ENCODE data around the gene LAMA5.
A peak's percentile ranks its signal among the peaks of the same experiment; 100 is the strongest.

Gene LAMA5

GRCh38 chr20:62357187-62357667, 9.9 kb downstream of the LAMA5 start:
- DNase-seq (ENCODE audit: low read depth), result peak; percentile 59

- no peak for DNase-seq (ENCODE audit: low read depth)
Observed at GRCh38 chr20:62356589-62357186, 10.4 kb downstream of the LAMA5 start.

DNA sequence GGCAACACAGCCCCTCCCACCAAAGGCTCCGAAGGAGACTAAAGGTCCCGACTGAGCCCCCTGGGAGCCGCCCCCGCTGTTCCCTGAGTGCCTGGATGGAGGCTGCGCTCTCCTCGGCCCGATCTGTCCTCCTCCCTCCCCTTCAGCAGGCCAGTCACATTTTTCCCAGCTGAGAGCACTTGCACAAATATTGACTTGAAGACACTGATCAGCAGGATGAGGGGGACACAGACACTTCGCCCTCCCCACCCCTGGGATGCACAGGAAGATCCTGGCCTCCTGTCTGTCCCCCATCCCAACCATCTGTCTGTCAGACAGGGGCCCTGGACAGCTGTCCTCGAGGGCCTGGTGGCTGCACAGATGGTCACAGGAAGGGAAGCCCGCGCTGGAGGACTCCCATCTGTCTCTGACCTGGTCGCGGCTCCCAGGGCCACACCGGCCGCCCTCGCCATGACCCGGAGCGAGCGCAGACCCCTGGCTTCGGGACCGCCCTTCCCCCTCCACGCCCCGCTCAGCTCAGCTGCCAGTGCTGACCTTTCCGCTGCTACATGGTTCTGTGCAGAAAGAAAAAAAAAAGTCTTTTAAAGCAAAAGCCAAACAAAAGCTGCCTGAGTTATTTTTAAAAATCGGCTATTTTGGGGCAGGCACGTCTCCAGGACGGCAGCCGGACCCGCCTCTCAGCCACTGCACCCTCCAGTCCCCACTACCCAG, 11.1 kb downstream of the LAMA5 start:
- DNase-seq (ENCODE audit: low read depth), result no peak

DNA sequence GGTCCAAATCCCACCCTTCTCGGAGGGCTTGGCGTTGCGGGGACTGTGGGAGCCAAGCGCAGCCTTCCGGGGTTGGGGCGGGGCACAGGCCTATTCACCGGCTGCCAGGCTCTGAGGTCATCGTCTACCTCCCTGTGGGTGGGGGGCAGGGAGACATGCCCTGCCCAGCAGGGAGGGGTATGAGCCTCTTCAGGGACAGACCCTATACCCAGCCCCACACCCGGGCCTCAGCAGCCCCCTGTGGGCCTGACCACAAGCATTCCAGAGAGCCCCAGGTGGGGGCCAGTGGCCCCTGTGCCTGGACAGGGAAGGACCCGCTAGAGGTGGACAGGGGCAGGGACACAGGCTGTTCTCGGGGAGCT, 11.6 kb downstream of the LAMA5 start:
- DNase-seq (ENCODE audit: low read depth), result peak; percentile 29

GRCh38 chr20:62354811-62355341, 12.2 kb downstream of the LAMA5 start:
- no peak for DNase-seq (ENCODE audit: low read depth)

DNA sequence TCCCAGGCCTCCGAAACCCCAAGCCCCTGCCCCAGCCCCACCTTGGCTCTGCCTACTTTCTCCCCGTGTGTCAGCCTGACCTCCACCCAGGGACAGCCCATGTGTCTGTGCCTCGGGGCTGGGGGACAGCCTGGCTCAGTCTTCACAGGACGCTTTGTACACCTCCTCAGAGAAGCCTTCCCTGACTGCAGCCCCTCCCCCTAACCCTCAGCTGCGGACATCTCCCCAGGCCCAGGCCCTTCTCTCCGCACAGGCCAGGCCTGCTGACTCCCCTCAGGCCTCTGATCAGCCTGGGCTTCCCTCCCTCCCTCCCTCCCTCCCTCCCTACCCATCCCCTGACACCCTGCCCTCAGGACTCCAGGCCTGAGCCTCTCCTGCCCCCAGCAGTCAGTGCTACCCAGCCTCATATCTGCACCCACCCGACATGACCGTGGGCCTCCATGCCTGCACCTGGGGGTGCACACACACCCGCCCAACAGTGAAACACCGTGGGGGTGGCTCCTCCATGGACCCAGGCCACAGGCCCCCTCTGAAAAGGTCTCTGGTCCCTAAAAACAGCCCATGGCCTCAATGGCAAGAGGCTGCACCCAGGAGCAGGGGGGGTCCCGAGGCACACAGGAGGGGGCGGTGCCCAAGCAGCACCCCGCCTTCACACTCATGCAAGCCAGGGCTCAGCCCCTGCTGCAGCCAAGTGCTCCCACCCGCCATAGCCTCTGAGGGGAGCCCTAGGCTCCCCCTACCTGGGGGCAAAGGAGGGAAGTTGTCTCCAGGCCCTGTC, 12.9 kb downstream of the LAMA5 start:
- no peak for DNase-seq (ENCODE audit: low read depth)

DNA sequence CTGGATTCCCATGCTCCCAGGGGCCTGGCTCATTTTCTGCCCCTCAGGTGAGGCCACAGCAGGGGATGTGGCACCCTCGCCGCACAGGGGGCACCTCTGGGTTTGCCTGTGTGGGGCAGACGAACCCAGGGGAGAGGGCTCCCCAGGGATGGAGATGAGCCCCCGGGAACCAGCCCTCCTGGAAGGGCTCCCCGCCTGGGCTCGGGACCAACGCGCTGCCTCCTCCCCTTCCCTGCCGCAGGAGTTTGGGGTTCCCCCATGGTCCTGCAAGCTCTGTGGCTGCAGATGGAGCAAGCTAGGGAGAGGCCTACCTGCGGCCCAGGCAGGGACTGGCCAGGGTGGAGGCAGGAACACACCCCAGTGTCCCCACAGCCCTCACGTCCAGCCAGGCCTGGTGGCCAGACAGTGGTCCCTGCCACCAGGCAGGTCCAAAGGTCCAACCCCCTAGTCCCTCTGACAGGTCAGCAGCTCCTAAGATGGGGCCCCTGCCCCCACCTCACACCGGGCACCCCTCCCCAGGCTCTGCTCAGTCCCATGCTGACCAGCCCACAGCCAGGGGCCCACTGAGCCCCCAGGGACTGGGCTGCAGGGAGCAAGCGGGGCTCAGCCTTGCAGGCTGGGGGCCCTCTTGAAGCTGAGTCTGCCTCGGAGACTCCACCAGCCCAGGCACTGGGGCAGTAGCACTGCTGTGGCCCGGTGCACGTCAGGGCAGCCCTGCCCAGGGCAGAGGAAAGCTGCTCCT, 13.7 kb downstream of the LAMA5 start:
- no peak for DNase-seq (ENCODE audit: low read depth)

DNA sequence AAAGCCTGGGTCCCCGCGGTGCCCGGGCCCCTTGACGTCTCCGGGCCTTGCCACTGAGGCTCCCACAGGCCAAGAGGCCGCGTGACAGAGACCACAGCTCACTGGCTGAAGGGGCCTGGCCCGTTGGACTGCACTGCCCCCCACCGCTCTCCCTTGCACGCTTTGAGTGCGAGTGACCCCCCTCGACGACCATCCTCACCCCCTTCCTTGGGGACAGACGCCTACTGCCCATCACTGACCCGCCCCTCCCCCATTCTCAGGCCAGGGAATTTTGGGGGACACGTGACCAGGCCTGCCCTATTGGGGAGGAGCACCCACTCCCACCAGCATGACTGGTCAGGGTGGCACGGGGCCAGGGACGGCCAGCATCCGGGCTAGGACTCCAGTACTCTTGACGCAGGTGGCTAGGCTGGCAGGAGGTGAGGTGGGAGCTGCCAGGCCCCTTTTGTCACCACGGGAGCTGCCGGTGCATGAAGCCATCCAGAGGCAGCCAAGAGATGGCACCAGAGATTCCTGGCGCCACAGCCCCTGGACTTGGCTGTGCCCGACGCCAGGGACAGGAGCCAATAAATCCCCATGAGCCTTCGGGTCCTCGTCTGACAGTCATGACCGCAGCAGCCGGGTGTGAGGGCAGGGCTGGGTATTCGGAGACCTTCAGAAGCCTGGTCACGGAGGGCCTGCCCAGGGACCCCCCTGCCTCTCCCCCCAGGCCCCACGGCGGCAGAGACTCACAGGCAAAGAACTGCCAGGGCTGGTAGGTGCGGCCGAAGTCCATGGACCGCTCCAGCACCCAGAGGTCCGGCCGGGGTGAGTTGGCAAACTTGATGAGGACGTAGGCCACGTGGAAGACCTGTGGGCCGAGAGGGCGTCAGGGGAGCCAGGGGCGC, 14.5 kb downstream of the LAMA5 start:
- DNase-seq (ENCODE audit: low read depth), result no peak

GRCh38 chr20:62351469-62352401, 15.4 kb downstream of the LAMA5 start:
- DNase-seq (ENCODE audit: low read depth), result no peak

DNA sequence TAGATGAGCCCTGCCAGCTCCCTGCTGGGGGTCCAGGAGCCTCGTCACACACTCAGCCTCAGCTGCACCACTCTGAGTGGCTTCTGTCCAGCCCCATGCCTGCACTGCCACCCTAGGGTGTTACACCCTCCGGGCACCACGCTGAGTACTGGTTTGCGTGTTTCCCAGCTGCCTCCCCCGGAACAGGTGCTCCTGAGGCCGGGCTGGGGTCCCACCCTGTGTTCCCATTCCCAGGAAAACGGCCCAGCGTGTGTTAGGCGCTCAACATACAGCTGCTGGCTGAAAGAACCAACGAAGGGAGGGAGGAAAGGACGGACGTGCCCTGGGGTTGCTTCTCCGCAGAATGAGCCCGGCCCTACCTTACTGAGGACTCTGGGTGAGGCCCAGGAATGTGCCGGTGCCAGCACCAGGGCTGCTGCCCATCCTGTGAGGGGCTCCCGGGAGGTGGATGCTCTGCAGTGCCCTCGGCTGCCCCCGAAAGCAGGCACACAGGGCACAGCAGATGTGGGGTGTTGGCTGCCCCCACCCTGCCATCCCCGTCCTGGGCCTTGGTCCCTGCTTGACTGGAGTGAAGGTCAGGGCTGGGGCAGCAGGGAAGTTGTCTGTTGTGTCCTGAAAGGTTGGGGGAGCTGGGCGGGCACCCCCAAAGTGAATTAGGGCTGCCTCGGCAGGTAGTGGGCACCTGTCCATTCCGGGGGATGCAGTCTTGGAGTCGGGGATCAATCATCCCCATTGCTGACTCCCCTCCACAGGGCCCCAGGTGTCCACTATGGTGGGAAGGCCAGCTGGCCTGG, 16.3 kb downstream of the LAMA5 start:
- no peak for DNase-seq (ENCODE audit: low read depth)

DNA sequence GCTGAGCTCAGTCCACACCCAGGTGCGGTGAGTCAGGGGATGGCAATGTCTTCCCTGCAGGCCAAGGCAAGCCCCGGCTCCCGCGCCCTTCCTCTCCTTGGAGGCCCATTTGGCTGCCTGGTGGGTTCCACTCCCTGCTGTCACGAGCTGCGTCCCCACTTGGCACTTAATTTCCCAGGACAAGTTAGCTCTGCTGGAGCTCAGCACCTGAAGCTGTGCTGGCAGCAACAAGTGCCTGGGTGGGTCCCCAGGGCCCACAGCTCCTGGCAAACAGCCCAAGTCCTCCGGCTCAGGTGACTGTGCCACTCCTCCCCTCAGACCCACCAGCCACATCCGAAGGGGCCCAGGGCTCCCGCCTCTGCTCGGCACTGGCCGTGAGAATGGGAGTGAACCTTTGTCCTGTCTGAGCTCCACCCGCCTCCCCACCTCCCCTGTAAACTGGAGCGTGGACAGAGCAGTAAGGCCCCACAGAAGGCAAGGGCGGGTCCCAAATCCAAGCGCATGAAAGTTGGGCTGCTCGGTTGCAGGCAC, 16.9 kb downstream of the LAMA5 start:
- no peak for DNase-seq (ENCODE audit: low read depth)

GRCh38 chr20:62349556-62350097, 17.5 kb downstream of the LAMA5 start:
- no peak for DNase-seq (ENCODE audit: low read depth)

DNA sequence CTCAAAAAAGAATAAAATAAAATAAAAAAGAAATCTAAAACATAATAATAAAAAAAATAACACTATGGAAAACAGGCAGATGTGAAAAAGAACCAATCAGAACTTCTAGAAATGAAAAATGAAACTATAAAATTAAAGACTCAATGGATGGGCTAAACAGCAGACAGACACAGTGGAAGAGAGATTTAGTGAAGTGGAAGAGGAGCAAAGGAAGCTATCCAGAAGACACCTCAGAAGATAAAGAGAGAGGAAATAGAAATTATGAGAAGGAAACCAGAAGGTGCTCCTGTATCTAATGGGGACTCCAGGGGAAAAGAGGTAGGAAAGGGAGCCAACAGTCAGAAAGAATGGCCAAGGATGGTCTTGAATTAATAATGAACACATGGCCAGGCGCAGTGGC, 18.5 kb downstream of the LAMA5 start:
- no peak for DNase-seq (ENCODE audit: low read depth)

DNA sequence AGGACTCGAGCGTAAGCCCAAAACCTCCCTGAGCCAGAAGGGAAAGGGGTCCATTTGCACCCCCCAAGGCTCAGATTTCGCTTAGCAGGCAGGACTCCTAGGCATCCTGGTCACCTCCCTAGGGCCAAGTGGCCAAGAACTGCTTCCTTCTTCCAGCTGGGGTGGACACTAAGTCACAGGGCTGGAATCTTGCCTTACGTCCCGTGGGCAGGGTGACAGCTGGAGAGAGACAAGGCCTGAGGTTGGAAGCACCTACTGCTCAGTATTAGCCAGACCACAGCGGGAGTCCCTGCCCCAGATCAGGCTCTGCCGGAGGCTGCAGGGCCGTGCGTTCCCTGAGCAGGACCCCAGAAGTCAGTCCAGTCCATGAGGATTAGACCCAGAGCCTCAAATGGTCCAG, 19.7 kb downstream of the LAMA5 start:
- DNase-seq (ENCODE audit: low read depth), result no peak

DNA sequence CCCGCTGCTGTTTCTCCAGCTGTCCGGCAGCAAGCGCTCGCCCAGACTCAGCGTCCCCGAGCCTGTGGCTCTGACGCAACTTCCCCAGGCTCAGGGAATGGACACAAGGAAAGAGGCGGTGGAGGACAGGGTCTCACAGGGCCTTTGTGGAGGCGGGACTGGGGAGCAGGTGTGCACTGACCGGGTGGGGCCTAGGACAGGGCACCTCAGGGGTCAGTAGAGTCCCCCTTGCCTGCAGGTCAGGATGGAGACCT, 20.0 kb downstream of the LAMA5 start:
- no peak for DNase-seq (ENCODE audit: low read depth)

- DNase-seq (ENCODE audit: low read depth), result no peak
Observed at GRCh38 chr20:62346398-62347150, 20.5 kb downstream of the LAMA5 start.

DNA sequence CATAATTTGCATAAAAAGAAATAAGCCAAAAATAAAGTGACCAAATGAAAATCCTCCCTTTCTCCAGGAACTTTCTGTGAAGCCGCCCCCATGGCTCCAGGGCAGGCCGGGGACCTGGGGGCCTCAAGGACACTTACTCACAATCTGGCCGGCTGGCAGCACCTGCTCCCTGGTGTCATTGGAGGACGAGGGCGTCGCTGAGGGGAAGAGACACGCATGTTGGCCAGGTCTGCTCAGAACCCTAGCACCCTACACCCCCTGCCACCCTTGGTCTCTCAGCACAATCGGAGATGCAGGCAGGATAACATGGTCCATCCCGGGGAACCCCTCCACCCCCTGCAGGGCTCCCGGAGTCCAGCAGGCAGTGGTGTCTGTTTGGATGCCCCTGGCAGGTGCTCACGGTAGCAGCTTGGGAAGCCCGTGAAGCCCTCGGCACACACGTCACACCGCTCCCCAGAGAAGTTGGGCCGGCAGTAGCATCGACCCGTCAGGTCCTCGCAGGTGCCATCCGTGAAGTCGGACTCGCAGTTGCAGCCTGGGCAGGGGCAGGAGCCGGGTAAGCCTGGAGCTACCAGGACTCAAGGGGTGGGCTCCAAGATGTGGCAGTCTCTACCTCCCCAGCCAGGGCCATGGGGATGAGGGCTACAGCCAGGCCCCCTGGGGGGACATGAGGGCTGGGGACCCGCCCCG, 21.3 kb downstream of the LAMA5 start:
- no peak for DNase-seq (ENCODE audit: low read depth)

DNA sequence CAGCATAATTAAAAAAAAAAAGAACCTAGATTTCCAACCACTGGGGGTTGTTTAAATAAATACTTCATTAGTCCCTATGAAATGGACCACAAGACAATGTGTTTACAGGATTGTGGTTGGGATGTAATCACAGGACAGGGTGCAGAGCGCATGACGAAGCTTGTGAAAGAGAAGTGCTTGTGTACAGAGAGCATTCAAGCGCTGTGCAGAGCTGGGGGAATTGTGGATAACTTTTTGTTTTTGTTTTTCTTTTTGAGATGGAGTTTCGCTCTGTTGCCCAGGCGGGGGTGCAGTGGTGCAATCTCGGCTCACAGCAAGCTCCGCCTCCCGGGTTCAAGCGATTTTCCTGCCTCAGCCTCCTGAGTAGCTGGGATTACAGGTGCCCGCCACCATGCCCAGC, 22.3 kb downstream of the LAMA5 start:
- DNase-seq (ENCODE audit: low read depth), result no peak

Measured in EH (cell line).